HEK293 (cell line): Measurements from ENCODE around the gene ADRM1.

Source experiments
- CTCF ChIP-seq: fragments of 450-650 bp; formaldehyde crosslinking; IDR thresholded peaks from 2 replicates; pipeline ENCODE4 v1.5.1; 2016; ENCODE audit warnings: missing biosample characterization, missing genetic modification characterization
- ZBTB1 ChIP-seq: fragments of 450-650 bp; formaldehyde crosslinking; IDR thresholded peaks from 2 replicates; pipeline ENCODE4 v1.5.1; 2016; ENCODE audit warnings: missing biosample characterization, missing genetic modification characterization
- ZNF701 ChIP-seq: fragments of 450-650 bp; formaldehyde crosslinking; IDR thresholded peaks from 2 replicates; pipeline ENCODE4 v1.5.1; 2016; ENCODE audit warnings: missing biosample characterization, missing genetic modification characterization
- ZSCAN5A ChIP-seq: fragments of 450-650 bp; formaldehyde crosslinking; IDR thresholded peaks from 2 replicates; pipeline ENCODE4 v1.5.1; 2016; ENCODE audit warnings: missing biosample characterization, missing genetic modification characterization

GRCh38 chr20:62281161-62281933 lies 21.4 kb upstream of the ADRM1 start:
- TF ChIP-seq ZNF701 (no peak), ZSCAN5A (tag by site-specific recombination) (no peak), CTCF (tag by site-specific recombination) (no peak), ZBTB1 (tag by site-specific recombination) (no peak)
